Measurements from ENCODE around the gene TNFSF13. TPM values are rescaled to one million over a fixed set of nuclear protein-coding genes. Genes with fewer than 3 reads are reported as not detected.

TNFSF13 gene
- total RNA-seq, 1 experiment from 2014 or later, result 0.94 TPM

GRCh38 chr17:7563115-7563869 is 4.7 kb downstream of the TNFSF13 start:
- H4K20me1 ChIP-seq (ENCODE audit: control insufficient read depth, insufficient read depth, insufficient read length), result no peaks in the 10 kb centered on the region
- H3K56ac ChIP-seq (ENCODE audit: insufficient read length, low read depth, low read length), result no peak overlapping the region
- no peak overlapping the region for H2BK20ac ChIP-seq (ENCODE audit: low read depth, low read length, poor library complexity, severe bottlenecking)
- Mint-ChIP-seq H3K27me3 (ENCODE audit: low read depth) (no peaks in the 10 kb centered on the region), H3K27ac (peak overlapping the region in 1 of 3 experiments; percentile 82; a peak in 1 of 7 replicates), H3K9me3 (no peaks in the 10 kb centered on the region), H3K4me3 (peak overlapping the region; percentile 90 to 91), H3K36me3 (ENCODE audit: insufficient read depth in 1 of 3, low read depth in 3 of 3) (peaks cover 19 to 47% (median 45%) of the 10 kb centered on the region in 3 experiments; a peak in 6 of 7 replicates), H3K4me1 (peaks cover 31 to 35% of the 10 kb centered on the region in 2 experiments)
- H3K23ac ChIP-seq (ENCODE audit: insufficient read length, low read depth, low read length), result no peak overlapping the region
- H3K79me2 ChIP-seq (ENCODE audit: insufficient read depth, low read length), result peaks cover 8% of the 10 kb centered on the region; the same call in 1 of the 2 replicates
- H3K9me3 ChIP-seq (ENCODE audit: control insufficient read depth, low read depth, low read length), result no peaks in the 10 kb centered on the region
- no peak overlapping the region for H3K9ac ChIP-seq (ENCODE audit: extremely low read depth, insufficient read length, low read length)
- H3K4ac ChIP-seq (ENCODE audit: low read depth, low read length), result no peak overlapping the region
- H4K8ac ChIP-seq (replicated peaks; ENCODE audit: insufficient read length, low read depth, low read length), result no peak overlapping the region
- H3K14ac ChIP-seq (ENCODE audit: insufficient read depth, low read length), result no peak overlapping the region
- no peak overlapping the region for H4K5ac ChIP-seq (ENCODE audit: insufficient read length, low read depth, low read length)
- no CpG with 5 or more reads among the region's 30 CpGs for WGBS (ENCODE audit: extremely low coverage, insufficient read length, low lambda C conversion rate)
- no peak overlapping the region for H2BK5ac ChIP-seq (ENCODE audit: insufficient read length, low read length)
- H2BK15ac ChIP-seq (ENCODE audit: low read depth, low read length), result no peak overlapping the region
- no peak overlapping the region for H2AK5ac ChIP-seq (ENCODE audit: insufficient read length, low read length)
- DNase-seq, result no peak
- no peak overlapping the region for H2BK12ac ChIP-seq (ENCODE audit: insufficient read length, low read depth, low read length)
- H2BK120ac ChIP-seq (ENCODE audit: low read depth, low read length, poor library complexity, severe bottlenecking), result no peak overlapping the region
- H3K18ac ChIP-seq (ENCODE audit: insufficient read length, low read depth, low read length), result no peak overlapping the region
- no peak overlapping the region for H2AFZ ChIP-seq (ENCODE audit: low read length)
- no peaks in the 10 kb centered on the region for H3K27me3 ChIP-seq (ENCODE audit: insufficient read depth, low read length)
- no peak overlapping the region for H4K91ac ChIP-seq (ENCODE audit: insufficient read length, low read depth, low read length)
- peaks cover 6% of the 10 kb centered on the region for H3K23me2 ChIP-seq (ENCODE audit: insufficient read length, low read depth, low read length, poor library complexity, severe bottlenecking)
- no peaks in the 10 kb centered on the region for H3K4me1 ChIP-seq (ENCODE audit: insufficient read depth, low read length)
- peaks cover 15% of the 10 kb centered on the region for H3K79me1 ChIP-seq (ENCODE audit: insufficient read depth, low read depth, low read length, poor library complexity, severe bottlenecking)
- no peak overlapping the region for H3K27ac ChIP-seq (ENCODE audit: insufficient read length, low read depth, low read length)
- peak overlapping the region; percentile 82 for H3K4me2 ChIP-seq (ENCODE audit: insufficient read depth, insufficient read length, low read length)
- no peak for TF ChIP-seq CTCF (conservative IDR thresholded peaks at IDR 0.05)
- H3T11ph ChIP-seq (ENCODE audit: low read length), result no peak overlapping the region
